Thyroid gland (tissue), 4 donors: Measurements from ENCODE around the gene MESP1.

Experiments
- POLR2A ChIP-seq, 2 donors: fragments of 450-650 bp; IDR thresholded peaks; one replicate each; pipeline ENCODE4 v1.6.1; 2017; ENCODE audit warnings: antibody characterized with exemption in 2 of 2, mild to moderate bottlenecking in 2 of 2, moderate library complexity in 1 of 2
- TF ChIP-seq, protein P1 (sequence below), 6 experiments: fragments of 200-600 bp in 3 of 6; fragments of 450-650 bp in 3 of 6; sonication (generic) in 3 of 6; IDR thresholded peaks; one replicate each; pipeline ENCODE4 v1.5.1; 2016 to 2019; ENCODE audit warnings: antibody characterized with exemption in 6 of 6, mild to moderate bottlenecking in 2 of 6, inconsistent platforms in 1 of 6, moderate library complexity in 1 of 6

DNA sequence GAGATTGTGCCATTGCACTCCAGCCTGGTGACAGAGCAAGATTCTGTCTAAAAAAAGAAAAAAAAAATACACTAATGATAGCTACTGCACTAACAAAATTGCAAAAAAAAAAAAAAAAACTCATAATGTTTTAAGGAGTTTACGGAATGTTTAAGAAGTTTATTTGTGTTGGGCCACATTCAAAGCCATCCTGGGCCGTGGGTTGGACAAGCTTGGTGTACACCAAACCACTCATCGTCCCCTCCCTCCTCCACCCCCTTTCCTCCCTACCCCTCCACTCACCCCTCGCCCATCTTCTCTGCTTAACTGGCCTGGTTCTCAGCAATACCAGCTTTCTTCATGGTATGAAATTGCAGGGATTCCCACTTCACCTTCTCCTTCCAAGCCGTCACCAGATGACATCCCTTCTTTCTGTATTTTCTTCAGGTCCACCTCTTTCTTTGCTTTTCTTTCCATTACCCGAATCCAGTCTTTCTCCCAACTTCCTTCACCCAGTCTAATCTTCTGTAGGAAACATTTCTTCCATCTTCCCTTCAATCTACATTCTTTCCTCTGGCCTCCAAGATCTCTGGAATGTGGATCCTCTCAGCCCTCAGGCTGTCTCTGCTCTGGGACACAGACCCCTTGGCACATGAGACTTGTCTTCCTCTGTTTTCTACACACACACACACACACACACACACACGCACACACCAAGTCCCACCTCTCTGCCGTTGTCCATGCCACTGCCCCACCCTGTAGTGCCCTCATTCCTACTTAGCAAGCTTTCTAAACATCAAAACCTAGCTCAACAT lies 3.5 kb upstream of the MESP1 start:
- no peak for TF ChIP-seq POLR2A (IDR thresholded peaks at IDR 0.05)
- TF ChIP-seq, protein P1, sequence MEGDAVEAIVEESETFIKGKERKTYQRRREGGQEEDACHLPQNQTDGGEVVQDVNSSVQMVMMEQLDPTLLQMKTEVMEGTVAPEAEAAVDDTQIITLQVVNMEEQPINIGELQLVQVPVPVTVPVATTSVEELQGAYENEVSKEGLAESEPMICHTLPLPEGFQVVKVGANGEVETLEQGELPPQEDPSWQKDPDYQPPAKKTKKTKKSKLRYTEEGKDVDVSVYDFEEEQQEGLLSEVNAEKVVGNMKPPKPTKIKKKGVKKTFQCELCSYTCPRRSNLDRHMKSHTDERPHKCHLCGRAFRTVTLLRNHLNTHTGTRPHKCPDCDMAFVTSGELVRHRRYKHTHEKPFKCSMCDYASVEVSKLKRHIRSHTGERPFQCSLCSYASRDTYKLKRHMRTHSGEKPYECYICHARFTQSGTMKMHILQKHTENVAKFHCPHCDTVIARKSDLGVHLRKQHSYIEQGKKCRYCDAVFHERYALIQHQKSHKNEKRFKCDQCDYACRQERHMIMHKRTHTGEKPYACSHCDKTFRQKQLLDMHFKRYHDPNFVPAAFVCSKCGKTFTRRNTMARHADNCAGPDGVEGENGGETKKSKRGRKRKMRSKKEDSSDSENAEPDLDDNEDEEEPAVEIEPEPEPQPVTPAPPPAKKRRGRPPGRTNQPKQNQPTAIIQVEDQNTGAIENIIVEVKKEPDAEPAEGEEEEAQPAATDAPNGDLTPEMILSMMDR (IDR thresholded peaks at IDR 0.05): no peak
